Measurements from ENCODE around the gene NCAPG.

Gene NCAPG

DNA sequence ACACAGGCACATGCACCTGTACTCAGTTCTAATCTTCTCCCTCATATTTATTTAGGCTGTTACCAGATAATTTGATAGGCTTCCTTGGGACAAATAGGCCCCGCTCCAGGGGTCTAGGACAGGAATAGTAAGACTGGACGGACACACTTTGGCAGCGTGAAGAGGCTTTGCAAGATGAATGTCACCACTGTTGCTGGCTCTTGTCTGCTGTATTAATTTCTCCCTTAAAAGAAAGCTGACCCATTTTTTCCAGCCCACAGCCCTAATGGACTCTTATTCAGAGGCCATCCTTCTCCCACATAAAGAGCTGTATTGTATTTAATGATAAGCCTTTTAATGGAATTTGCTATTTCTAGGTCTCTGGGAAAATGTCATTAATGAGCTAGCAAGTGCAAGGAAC, 47.4 kb upstream of the NCAPG start:
- Histone ChIP-seq H3K9me3 (ENCODE audit: control insufficient read depth, insufficient read depth, low read length) (peaks cover 3% of the 10 kb centered on the region; the same call in 1 of the 2 replicates), H3K36me3 (ENCODE audit: control insufficient read depth, low read length) (no peaks in the 10 kb centered on the region), H3K4me1 (ENCODE audit: control insufficient read depth, low read length) (no peaks in the 10 kb centered on the region), H3K79me2 (ENCODE audit: control insufficient read depth, low read length) (no peaks in the 10 kb centered on the region), H3K4me3 (ENCODE audit: low read length) (no peak overlapping the region), H3K9me2 (replicated peaks; ENCODE audit: control insufficient read depth, low read length) (no peaks in the 10 kb centered on the region), H3K27me3 (ENCODE audit: control insufficient read depth, low read length) (peaks cover 4% of the 10 kb centered on the region; the same call in 1 of the 2 replicates), H3K27ac (ENCODE audit: low read depth, low read length) (no peak overlapping the region), H3F3A (ENCODE audit: control insufficient read depth, insufficient read depth) (no peaks in the 10 kb centered on the region), H3K4me2 (ENCODE audit: low read length) (no peak overlapping the region), H4K20me1 (ENCODE audit: control insufficient read depth, insufficient read depth, low read depth, low read length) (no peaks in the 10 kb centered on the region)
- TF ChIP-seq EZH2phosphoT487 (IDR thresholded peaks at IDR 0.05; ENCODE audit: borderline replicate concordance, low read length), result no peak
- TF ChIP-seq, protein P1, sequence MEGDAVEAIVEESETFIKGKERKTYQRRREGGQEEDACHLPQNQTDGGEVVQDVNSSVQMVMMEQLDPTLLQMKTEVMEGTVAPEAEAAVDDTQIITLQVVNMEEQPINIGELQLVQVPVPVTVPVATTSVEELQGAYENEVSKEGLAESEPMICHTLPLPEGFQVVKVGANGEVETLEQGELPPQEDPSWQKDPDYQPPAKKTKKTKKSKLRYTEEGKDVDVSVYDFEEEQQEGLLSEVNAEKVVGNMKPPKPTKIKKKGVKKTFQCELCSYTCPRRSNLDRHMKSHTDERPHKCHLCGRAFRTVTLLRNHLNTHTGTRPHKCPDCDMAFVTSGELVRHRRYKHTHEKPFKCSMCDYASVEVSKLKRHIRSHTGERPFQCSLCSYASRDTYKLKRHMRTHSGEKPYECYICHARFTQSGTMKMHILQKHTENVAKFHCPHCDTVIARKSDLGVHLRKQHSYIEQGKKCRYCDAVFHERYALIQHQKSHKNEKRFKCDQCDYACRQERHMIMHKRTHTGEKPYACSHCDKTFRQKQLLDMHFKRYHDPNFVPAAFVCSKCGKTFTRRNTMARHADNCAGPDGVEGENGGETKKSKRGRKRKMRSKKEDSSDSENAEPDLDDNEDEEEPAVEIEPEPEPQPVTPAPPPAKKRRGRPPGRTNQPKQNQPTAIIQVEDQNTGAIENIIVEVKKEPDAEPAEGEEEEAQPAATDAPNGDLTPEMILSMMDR (IDR thresholded peaks at IDR 0.05; ENCODE audit: low read depth, low read length, poor library complexity, severe bottlenecking), result no peak

DNA sequence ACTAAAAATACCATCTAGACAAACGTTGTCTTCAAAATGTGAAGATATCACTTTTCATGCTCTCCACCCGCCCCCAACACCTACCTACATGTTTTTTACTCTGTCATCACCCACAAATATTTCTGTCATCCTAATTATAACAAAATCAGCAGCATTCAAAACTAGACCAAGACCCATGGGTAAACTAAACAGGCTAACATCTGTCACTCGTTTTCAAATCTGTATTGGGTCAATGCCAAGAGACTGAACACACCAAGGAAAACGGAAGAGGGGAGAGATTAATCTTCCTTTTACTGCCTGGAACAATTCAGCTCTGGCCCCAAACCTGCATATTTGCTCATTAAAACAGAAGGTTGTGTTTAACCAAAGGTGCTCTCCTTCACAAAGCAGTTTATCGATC, 46.8 kb upstream of the NCAPG start:
- Histone ChIP-seq H3K36me3 (ENCODE audit: control insufficient read depth, low read length) (no peaks in the 10 kb centered on the region), H3K4me2 (ENCODE audit: low read length) (no peak overlapping the region), H3K27ac (ENCODE audit: low read depth, low read length) (no peak overlapping the region), H3K79me2 (ENCODE audit: control insufficient read depth, low read length) (no peaks in the 10 kb centered on the region), H4K20me1 (ENCODE audit: control insufficient read depth, insufficient read depth, low read depth, low read length) (no peaks in the 10 kb centered on the region), H3K27me3 (ENCODE audit: control insufficient read depth, low read length) (no peaks in the 10 kb centered on the region; the same call in 1 of the 2 replicates), H3K4me3 (ENCODE audit: low read length) (no peak overlapping the region), H3K4me1 (ENCODE audit: control insufficient read depth, low read length) (no peaks in the 10 kb centered on the region), H3K9me2 (replicated peaks; ENCODE audit: control insufficient read depth, low read length) (no peaks in the 10 kb centered on the region), H3K9me3 (ENCODE audit: control insufficient read depth, insufficient read depth, low read length) (peaks cover 3% of the 10 kb centered on the region; the same call in 1 of the 2 replicates), H3F3A (ENCODE audit: control insufficient read depth, insufficient read depth) (no peaks in the 10 kb centered on the region)
- no peak for TF ChIP-seq EZH2phosphoT487 (IDR thresholded peaks at IDR 0.05; ENCODE audit: borderline replicate concordance, low read length)
- TF ChIP-seq, protein P1 (IDR thresholded peaks at IDR 0.05; ENCODE audit: low read depth, low read length, poor library complexity, severe bottlenecking), result no peak

DNA sequence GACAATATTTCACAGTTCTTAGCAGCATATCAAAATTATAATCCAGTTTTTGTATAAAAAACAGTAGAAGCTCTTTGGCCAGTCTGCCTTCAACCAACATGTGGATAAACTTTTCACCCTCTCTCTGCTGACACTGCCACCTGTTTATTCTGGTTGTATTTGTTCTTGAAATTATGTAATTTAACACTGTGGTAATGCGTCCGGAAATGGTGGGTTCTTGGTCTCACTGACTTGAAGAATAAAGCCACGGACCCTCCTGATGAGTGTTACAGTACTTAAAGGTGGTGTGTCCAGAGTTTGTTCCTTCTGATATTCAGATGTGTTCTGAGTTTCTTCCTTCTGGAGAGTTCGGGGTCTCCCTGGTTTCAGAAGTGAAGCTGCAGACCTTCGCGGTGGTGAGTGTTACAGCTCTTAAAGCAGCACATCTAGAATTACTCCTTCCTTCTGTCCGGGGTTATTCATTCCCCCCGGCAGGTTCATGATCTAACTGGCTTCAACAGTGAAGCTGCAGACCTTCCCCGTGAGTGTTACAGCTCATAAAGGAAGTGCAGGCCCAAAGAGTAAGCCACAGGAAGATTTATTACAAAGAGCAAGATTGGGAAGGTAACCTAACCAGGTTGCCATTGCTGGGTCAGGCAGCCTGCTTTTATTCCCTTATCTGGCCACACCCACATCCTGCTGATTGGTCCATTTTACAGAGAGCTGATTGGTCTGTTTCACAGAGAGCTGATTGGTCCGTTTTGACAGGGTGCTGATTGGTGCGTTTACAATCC, 45.1 kb upstream of the NCAPG start:
- no peaks in the 10 kb centered on the region for H3K79me2 ChIP-seq (ENCODE audit: control insufficient read depth, low read length)
- peaks cover 3% of the 10 kb centered on the region; the same call in 1 of the 2 replicates for H3K9me3 ChIP-seq (ENCODE audit: control insufficient read depth, insufficient read depth, low read length)
- H3K9me2 ChIP-seq (replicated peaks; ENCODE audit: control insufficient read depth, low read length), result no peaks in the 10 kb centered on the region
- no peak overlapping the region for H3K4me3 ChIP-seq (ENCODE audit: low read length)
- H3K36me3 ChIP-seq (ENCODE audit: control insufficient read depth, low read length), result no peaks in the 10 kb centered on the region
- no peak for TF ChIP-seq EZH2phosphoT487 (IDR thresholded peaks at IDR 0.05; ENCODE audit: borderline replicate concordance, low read length)
- TF ChIP-seq, protein P1 (IDR thresholded peaks at IDR 0.05; ENCODE audit: low read depth, low read length, poor library complexity, severe bottlenecking), result no peak
- no peaks in the 10 kb centered on the region for H3F3A ChIP-seq (ENCODE audit: control insufficient read depth, insufficient read depth)
- no peak overlapping the region for H3K27ac ChIP-seq (ENCODE audit: low read depth, low read length)
- no peaks in the 10 kb centered on the region for H3K4me1 ChIP-seq (ENCODE audit: control insufficient read depth, low read length)
- no peaks in the 10 kb centered on the region; the same call in 1 of the 2 replicates for H3K27me3 ChIP-seq (ENCODE audit: control insufficient read depth, low read length)
- H4K20me1 ChIP-seq (ENCODE audit: control insufficient read depth, insufficient read depth, low read depth, low read length), result no peaks in the 10 kb centered on the region
- no peak overlapping the region for H3K4me2 ChIP-seq (ENCODE audit: low read length)
